ENCODE results near the gene WDR1.

WDR1 gene

DNA sequence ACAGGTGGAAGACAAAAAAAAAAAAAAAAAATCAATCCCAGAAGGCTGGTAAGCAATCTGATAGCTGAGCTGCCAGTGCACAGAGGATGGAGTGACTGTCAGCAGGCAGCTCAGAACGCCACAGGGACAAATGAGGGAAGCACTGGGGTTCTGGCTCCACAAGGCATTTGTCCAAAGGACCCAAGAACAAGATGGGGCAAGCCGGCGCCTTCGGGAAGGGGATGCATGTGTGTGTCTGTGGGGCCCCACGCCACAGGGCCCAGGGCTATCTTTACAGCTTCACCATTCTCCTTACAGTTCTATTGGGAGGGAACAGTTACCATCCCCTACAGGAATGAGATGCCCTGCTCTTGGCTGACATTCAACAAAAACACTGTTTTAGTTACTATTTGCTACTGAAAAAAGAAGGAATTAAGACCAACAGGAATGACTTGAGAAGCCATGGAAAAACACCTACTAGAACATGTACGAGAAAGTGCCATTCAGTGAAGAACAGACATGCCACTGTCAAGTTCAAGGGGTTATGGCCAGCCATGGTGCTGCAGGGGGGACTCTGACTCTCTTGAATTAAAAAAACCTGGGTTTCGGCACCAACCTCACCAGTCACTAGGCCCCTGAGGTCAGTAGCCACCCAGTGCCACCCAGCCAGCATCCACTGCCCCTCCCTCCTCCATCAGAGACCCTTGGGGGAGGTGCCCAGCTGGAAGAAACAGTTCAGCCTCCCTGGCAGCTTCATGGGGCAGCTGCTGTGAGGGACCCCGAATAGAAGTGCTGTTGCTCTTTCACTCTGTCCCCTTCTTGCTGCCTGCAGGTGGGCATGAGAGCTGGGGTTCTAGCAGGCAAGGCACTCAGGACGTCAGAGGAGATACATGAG lies 18.5 kb downstream of the WDR1 start:
- no peak for DNase-seq

DNA sequence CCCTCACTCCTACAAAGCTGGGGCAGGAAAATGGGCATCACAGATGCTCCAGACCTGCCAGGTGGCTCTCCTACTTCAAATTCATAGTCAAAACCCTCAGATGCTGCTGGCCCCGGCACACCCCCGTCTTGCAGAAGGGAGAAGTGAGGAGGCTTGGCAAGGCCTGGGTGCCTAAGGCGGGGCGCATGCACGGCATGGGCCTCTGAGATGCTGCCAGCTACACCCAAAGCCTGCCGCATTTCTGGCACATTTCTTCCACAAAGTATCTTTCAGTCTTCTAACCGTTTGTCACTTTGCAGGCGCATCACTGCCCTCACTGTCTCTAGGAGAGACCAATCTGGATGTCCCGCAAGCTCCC lies 19.6 kb downstream of the WDR1 start:
- no peak for DNase-seq

DNA sequence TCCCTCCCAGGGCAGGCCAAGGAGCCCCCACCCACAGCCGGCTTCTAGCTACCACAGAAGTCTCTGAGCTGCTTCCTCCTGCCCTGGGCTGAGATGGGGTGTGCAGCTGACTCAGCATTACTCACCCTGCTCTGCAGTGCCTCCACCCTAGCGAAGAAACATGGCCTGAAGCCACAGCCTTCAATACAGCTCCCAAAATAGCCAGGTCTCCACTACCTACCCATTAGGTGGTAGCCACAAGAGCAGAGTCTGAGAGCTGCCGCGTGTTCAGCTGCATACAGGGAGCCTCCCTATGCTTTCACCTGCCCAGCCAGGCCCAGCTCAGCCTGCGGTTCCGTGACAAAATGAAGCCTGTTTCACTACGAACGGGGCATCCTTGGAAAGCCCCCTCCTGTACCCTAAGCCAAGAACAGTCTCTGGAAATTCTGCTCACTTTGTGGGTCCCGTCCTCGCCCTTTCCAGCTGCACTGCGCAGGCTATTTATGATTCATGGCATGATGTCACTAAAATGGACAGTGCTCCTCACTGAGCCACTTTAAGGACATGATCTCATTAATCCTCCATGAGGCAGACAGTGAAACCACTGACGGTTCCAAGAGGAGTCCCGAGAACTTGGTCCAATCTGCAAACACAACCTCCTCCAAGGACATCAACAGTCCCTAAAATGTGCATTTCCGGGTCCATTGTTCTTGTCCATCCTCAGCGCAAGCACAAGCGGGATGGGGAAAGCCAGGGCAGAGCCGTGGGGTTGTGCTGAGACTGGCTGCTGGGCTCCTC lies 20.2 kb downstream of the WDR1 start:
- DNase-seq, result no peak

- DNase-seq, result no peak
These were observed 21.2 kb downstream of the WDR1 start for GRCh38 chr4:10095296-10095991.

- no peak for DNase-seq
These were observed 21.8 kb downstream of the WDR1 start for GRCh38 chr4:10094841-10095240.

DNA sequence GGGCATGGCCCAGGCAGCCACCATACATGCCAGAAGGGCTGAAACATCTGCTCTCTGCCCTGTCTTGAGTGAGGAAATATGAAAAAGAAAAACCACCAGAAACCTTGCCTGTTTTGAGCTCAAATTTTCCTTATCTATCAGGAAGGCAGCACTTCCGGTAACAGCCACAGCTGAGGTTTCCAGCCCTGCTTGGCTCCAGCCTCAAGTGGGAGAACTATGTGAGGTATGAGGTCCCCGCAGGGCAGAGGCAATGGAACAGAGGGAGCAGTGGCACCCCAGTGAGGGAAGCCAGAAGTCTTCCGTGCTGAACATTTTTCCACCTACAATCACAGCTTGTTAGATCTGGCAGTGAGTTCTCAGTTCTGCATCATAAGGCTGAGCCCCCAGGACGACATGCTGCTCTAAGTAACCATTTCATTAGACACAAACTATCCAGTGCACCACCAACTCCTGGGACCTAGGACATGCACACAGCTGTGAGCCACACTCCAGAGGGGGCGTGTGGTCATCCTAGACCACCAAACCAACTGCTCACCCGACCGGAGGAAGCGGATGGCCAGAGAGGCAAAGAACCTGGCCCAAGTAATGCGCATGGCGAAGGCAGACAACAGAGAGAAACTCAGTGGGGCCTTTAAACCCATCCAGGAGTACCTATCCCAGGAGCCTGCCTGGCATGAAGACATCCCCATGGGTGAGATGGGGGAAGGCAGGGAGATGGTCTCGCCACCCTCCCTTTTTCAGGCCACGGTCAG lies 22.6 kb downstream of the WDR1 start:
- DNase-seq, result no peak

DNA sequence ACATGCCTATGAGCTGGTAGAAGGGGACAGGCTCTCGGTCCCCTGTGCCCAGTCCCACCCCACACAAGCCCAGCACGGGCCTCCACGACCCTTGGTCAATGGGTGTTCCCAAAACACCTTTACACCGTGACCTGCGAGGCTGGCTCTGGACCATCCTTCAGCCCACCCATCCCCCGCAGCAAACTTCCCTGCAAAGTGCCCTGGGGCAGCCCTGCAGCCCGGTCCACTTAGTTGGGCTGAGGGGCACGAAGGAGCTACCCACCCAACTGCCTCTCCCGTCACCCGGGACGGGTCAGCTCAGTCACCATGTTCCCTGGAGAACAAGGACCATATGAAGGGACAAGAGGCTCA lies 23.4 kb downstream of the WDR1 start:
- DNase-seq, result no peak

GRCh38 chr4:10092481-10093270 lies 23.9 kb downstream of the WDR1 start:
- DNase-seq, result no peak

DNA sequence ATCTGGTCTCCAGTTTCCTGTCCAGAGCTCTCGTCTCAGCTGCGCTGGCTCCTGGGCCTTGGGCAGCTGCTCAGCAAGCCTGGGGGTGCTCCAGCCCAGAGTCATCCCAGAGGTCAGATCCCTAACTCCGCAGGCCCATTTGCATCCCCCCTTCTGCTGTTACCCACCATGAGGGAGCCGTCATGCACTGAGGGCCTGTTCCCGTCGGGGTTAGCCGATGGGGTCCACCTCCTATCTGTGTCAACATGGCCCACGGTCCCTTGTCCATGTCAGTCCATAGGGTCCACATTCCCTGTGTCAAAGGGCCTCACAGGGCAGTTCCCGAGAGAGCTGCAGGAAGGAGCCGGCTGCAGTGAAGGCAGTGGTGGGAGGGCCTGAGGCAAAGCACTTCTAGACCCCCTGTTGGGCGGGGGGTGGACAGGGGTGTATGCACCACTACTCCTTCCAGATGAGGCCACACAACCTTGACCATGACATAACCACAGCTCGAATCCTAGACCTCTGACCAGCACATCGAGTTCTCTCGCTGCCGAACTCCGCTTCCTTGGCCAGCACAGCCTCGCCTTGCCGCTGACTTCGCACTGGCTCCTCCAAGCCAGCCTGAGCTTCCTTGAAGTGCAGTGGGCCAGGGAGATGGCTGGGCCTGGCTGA lies 24.9 kb downstream of the WDR1 start:
- DNase-seq, result no peak

GRCh38 chr4:10090467-10091250 lies 25.9 kb downstream of the WDR1 start:
- DNase-seq, result no peak

- DNase-seq, result peak in 1 of 2 experiments; percentile 62
These were observed 27.3 kb downstream of the WDR1 start for GRCh38 chr4:10089346-10089745.

DNA sequence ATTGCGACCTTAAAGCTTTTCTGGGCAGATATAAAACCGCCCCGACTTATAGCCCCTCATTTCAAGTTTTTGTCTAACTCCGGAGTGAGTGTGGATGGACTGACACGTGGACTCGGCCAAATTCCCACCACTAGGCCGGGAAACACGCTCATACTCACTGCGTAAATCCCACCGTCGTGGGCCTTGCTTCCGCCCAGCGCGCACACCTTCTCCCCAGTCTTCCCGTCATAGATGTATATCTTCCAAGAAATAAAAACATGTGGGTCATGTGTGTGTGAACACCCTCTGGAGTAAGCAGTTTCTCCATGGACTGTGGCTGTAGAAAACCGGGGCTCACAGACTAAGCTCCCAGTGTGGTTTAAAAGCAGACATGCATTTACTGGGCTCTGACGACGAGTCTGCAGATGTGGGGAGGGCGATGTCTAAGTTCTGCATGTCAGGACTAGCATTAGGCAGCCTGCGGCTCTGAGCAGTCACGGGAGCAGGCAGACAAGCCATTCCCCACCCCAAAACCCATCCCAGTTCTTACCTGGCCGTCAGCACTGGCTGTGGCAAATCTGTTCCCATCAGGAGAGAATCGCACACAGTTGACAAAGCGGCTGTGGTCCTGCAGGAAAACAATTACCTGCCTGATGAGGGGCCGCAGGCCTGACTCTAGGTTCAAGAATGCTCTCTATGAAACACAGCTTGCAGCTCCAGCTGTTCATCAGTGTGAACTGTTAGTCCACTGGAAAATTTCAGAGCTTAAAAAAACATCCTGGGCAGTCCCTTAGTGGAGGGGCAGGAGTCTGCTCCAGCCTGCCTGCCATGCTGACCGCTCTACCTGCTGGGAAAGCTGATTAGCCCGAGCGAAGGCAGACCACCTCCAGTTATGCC lies 28.2 kb downstream of the WDR1 start:
- DNase-seq, result no peak

- DNase-seq, result no peak
These were observed 29.3 kb downstream of the WDR1 start for GRCh38 chr4:10087152-10087791.

GRCh38 chr4:10086506-10087120 lies 30.0 kb downstream of the WDR1 start:
- DNase-seq, result no peak

- DNase-seq, result no peak
These were observed 30.6 kb downstream of the WDR1 start for GRCh38 chr4:10085828-10086505.

DNA sequence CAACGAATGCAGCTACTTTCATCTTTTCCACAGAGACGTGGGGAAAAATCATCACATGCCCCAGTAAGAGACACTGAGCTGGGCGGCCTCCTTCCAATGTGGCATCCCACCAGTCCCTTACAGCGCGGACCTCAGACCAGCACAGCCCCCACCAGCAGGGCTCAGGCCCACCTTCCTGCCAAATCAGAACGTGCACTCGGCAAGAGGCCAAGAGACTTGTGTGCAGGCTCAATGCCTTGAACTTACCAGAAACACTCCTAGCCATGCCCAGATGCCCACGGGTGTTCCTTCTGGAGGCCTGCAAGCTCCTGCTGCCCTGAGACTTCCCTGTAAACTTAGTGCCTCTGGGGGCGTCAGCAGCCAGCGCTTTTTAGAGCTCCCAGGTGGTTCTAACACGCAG lies 31.2 kb downstream of the WDR1 start:
- no peak for DNase-seq

GRCh38 chr4:10084651-10085358 lies 31.8 kb downstream of the WDR1 start:
- DNase-seq, result no peak
